K562 (cell line): Measurements from ENCODE around the gene ARHGAP9. TPM values are rescaled to one million over a fixed set of nuclear protein-coding genes. Genes with fewer than 3 reads are reported as not detected.

Experiments
- ARNT ChIP-seq, 2 experiments: fragments of 450-650 bp; IDR thresholded peaks; 2 replicates each; pipeline ENCODE4 v1.6.1; 2016; ENCODE audit warnings: mild to moderate bottlenecking in 1 of 2
- ELF4 ChIP-seq: fragments of 450-650 bp; formaldehyde crosslinking; IDR thresholded peaks from 2 replicates; pipeline ENCODE4 v1.4.0; 2022; ENCODE audit warnings: missing genetic modification characterization
- MLLT1 ChIP-seq, 2 experiments: fragments of 450-650 bp; IDR thresholded peaks; 2 replicates each; pipeline ENCODE4 v1.6.1; 2016
- MYNN ChIP-seq, 2 experiments: sonication (generic); formaldehyde crosslinking in 1 of 2; IDR thresholded peaks; 2 replicates each; pipeline versions ENCODE4 v1.5.0 to v1.6.1; 2016 to 2020; ENCODE audit warnings: antibody characterized with exemption in 1 of 2, missing genetic modification reagents in 1 of 2
- NR2C1 ChIP-seq, 2 experiments: fragments of 450-650 bp; IDR thresholded peaks; 2 replicates each; pipeline ENCODE4 v1.6.1; 2017; ENCODE audit warnings: mild to moderate bottlenecking in 2 of 2, antibody characterized with exemption in 1 of 2, inconsistent platforms in 1 of 2, missing compliant biosample characterization in 1 of 2, missing genetic modification characterization in 1 of 2
- SREBF2 ChIP-seq: sonication (generic); formaldehyde crosslinking; IDR thresholded peaks from 2 replicates; pipeline ENCODE4 v1.4.0; 2020; ENCODE audit warnings: mild to moderate bottlenecking, missing genetic modification reagents
- THRB ChIP-seq: fragments of 450-650 bp; formaldehyde crosslinking; conservative IDR thresholded peaks from 2 replicates; pipeline ENCODE4 v1.4.0; 2022; ENCODE audit warnings: mild to moderate bottlenecking, missing genetic modification characterization
- polyA plus RNA-seq, 8 experiments: library from polyadenylated mRNA; depleted of rRNA in 4 of 8; stranded (reverse) in 5 of 8; unstranded in 3 of 8; fragments of >200 nt; fragmentation: Nextera tagmentation in 2 of 8; fragmentation: Illumina TruSeq in 1 of 8; extraction: Ambion mirVana in 2 of 8; extraction: Trizol in 1 of 8; gene quantifications; 2 replicates each; pipeline versions ENCODE4 v1.2.1 to v1.2.3, GENCODE V29; 2011 to 2014; ENCODE audit warnings: inconsistent platforms in 1 of 8, missing spikeins in 1 of 8
- total RNA-seq, 7 experiments: library from RNA; depleted of rRNA in 6 of 7; stranded (reverse); fragments of >200 nt in 6 of 7; fragmentation: Illumina TruSeq in 2 of 7; extraction: Trizol in 2 of 7; gene quantifications; 2 replicates each; pipeline versions ENCODE4 v1.2.1 to v1.2.3, GENCODE V29; 2011 to 2021; ENCODE audit warnings: low replicate concordance in 1 of 7
- TF ChIP-seq, protein P1 (sequence below), 2 experiments: fragments of 450-650 bp in 1 of 2; sonication (generic) in 1 of 2; formaldehyde crosslinking in 1 of 2; IDR thresholded peaks; 2 replicates each; pipeline versions ENCODE4 v1.7.1 to v1.9.0; 2016 to 2022; ENCODE audit warnings: inconsistent platforms in 1 of 2, mild to moderate bottlenecking in 1 of 2, missing genetic modification reagents in 1 of 2
- TF ChIP-seq, protein P2 (sequence below): fragments of 450-650 bp; IDR thresholded peaks from 2 replicates; pipeline ENCODE4 v1.6.1; 2018; ENCODE audit not compliant: partially characterized antibody

The ARHGAP9 gene
- total and polyA plus RNA-seq, 9 of the 15 experiments (the other 6 are each of a cell fraction or from before 2014, with no cell fraction given): 1.5 to 10.2 (median 5.1) TPM

DNA sequence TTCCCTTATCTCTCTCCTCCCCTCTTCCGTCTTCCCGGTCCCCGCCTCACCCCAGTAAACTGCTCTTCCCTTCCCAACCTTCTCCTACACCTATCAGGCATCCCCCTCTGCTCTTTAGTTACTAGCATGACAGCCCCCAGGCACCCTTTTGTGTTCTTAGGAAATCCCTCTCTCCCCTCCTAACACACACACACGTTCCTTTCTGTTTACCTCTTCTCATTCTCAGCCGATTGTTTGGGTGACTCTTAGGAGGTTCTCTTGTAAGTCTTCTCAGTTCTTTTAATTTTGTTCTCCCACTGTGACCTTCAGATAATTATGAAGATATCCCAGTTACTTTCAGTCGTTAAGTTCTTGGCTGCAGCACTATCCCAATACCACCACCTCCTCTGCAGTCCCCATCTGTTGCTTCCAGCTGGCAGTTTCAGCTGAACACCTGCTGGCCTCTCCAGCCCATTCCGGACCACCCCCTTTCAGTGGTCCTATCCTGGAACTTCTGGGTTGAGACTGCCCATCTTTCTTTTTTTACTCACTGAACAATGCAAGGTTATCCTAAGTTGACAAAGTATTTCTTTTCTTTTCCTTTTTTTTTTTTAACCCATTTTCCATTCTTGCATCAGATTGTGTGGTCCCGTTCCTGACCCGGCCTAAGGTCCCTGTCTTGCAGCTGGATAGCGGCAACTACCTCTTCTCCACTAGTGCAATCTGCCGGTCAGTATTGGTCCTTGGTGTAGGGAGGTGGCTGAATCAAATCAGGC, 8.9 kb upstream of the ARHGAP9 start (continued):
- TF ChIP-seq, protein P1, sequence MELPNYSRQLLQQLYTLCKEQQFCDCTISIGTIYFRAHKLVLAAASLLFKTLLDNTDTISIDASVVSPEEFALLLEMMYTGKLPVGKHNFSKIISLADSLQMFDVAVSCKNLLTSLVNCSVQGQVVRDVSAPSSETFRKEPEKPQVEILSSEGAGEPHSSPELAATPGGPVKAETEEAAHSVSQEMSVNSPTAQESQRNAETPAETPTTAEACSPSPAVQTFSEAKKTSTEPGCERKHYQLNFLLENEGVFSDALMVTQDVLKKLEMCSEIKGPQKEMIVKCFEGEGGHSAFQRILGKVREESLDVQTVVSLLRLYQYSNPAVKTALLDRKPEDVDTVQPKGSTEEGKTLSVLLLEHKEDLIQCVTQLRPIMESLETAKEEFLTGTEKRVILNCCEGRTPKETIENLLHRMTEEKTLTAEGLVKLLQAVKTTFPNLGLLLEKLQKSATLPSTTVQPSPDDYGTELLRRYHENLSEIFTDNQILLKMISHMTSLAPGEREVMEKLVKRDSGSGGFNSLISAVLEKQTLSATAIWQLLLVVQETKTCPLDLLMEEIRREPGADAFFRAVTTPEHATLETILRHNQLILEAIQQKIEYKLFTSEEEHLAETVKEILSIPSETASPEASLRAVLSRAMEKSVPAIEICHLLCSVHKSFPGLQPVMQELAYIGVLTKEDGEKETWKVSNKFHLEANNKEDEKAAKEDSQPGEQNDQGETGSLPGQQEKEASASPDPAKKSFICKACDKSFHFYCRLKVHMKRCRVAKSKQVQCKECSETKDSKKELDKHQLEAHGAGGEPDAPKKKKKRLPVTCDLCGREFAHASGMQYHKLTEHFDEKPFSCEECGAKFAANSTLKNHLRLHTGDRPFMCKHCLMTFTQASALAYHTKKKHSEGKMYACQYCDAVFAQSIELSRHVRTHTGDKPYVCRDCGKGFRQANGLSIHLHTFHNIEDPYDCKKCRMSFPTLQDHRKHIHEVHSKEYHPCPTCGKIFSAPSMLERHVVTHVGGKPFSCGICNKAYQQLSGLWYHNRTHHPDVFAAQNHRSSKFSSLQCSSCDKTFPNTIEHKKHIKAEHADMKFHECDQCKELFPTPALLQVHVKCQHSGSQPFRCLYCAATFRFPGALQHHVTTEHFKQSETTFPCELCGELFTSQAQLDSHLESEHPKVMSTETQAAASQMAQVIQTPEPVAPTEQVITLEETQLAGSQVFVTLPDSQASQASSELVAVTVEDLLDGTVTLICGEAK (IDR thresholded peaks at IDR 0.05): peak; percentile 13; the same call in 1 of the 2 replicates
- TF ChIP-seq, protein P1 (CRISPR knock-in tag; IDR thresholded peaks at IDR 0.05): no peak
- TF ChIP-seq ARNT (IDR thresholded peaks at IDR 0.05) (no peak), NR2C1 (IDR thresholded peaks at IDR 0.05) (no peak), NR2C1 (tag; IDR thresholded peaks at IDR 0.05) (no peak), MYNN (IDR thresholded peaks at IDR 0.05) (no peak), MYNN (CRISPR knock-in tag; IDR thresholded peaks at IDR 0.05) (no peak), THRB (CRISPR knock-in tag) (0 out of 2 replicates have a peak, but pooled peaks have one; percentile 69), MLLT1 (IDR thresholded peaks at IDR 0.05) (peak in 1 of 2 experiments; percentile 83; a peak in 2 of 4 replicates), ELF4 (CRISPR knock-in tag) (peak; percentile 57; the same call in 1 of the 2 replicates), SREBF2 (CRISPR knock-in tag) (no peak)
- TF ChIP-seq, protein P2, sequence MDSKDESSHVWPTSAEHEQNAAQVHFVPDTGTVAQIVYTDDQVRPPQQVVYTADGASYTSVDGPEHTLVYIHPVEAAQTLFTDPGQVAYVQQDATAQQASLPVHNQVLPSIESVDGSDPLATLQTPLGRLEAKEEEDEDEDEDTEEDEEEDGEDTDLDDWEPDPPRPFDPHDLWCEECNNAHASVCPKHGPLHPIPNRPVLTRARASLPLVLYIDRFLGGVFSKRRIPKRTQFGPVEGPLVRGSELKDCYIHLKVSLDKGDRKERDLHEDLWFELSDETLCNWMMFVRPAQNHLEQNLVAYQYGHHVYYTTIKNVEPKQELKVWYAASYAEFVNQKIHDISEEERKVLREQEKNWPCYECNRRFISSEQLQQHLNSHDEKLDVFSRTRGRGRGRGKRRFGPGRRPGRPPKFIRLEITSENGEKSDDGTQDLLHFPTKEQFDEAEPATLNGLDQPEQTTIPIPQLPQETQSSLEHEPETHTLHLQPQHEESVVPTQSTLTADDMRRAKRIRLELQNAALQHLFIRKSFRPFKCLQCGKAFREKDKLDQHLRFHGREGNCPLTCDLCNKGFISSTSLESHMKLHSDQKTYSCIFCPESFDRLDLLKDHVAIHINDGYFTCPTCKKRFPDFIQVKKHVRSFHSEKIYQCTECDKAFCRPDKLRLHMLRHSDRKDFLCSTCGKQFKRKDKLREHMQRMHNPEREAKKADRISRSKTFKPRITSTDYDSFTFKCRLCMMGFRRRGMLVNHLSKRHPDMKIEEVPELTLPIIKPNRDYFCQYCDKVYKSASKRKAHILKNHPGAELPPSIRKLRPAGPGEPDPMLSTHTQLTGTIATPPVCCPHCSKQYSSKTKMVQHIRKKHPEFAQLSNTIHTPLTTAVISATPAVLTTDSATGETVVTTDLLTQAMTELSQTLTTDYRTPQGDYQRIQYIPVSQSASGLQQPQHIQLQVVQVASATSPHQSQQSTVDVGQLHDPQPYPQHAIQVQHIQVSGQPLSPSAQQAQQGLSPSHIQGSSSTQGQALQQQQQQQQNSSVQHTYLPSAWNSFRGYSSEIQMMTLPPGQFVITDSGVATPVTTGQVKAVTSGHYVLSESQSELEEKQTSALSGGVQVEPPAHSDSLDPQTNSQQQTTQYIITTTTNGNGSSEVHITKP: no peak
